Psoas muscle (tissue), 8 donors: ENCODE results near the gene DOCK8. TPM values are rescaled to one million over a fixed set of nuclear protein-coding genes. Genes with fewer than 3 reads are reported as not detected.

Experiments
- ATAC-seq, 4 donors: fragments of 200-7000 bp; cut with Tn5 transposase; one replicate each; pipeline ENCODE4 v1.9.1; 2020; ENCODE audit warnings: moderate library complexity in 3 of 4, mild to moderate bottlenecking in 2 of 4
- DNase-seq, 2 donors: peaks; one replicate each; pipeline ENCODE4 v3.0.0-alpha.2; 2020
- H3K27ac ChIP-seq: fragments of 200-600 bp; one replicate; pipeline ENCODE4 v1.8.0; 2022
- H3K27me3 ChIP-seq, 3 donors: fragments of 200-600 bp in 1 of 3; one replicate each; pipeline versions ENCODE4 v1.6.1 to v1.8.0; 2013 to 2022; ENCODE audit warnings: low read length in 2 of 3, mild to moderate bottlenecking in 2 of 3, moderate library complexity in 1 of 3; ENCODE audit not compliant: insufficient read depth in 3 of 3
- H3K36me3 ChIP-seq, 2 donors: fragments of 200-600 bp in 1 of 2; one replicate each; pipeline versions ENCODE4 v1.6.1 to v1.8.0; 2013 to 2022; ENCODE audit warnings: low read depth in 1 of 2, mild to moderate bottlenecking in 1 of 2, moderate library complexity in 1 of 2; ENCODE audit not compliant: insufficient read depth in 1 of 2
- H3K4me1 ChIP-seq: fragments of 200-600 bp; one replicate; pipeline ENCODE4 v1.8.0; 2022
- H3K4me3 ChIP-seq: fragments of 200-600 bp; one replicate; pipeline ENCODE4 v1.8.0; 2022; ENCODE audit warnings: mild to moderate bottlenecking
- H3K9me3 ChIP-seq: fragments of 200-600 bp; one replicate; pipeline ENCODE4 v1.8.0; 2022
- CTCF ChIP-seq: fragments of 200-600 bp; IDR thresholded peaks from one replicate; pipeline ENCODE4 v1.8.0; 2022; ENCODE audit warnings: antibody characterized with exemption
- WGBS, 3 donors: extraction: QIAGEN DNeasy Blood & Tissue Kit; methylation state at CpG; one replicate each; pipeline versions ENCODE4 v1.1.6 to v1.1.7; 2013; 5-methylcytosine and 5-hydroxymethylcytosine counted together
- intact Hi-C, 2 donors: fragments of 100-400 bp; cut with DNase I; formaldehyde crosslinking; loops; one replicate each; pipeline versions ENCODE4 v1.11.0 to v1.14.2; 2022
- polyA plus RNA-seq, 3 donors: library from polyadenylated mRNA; stranded (reverse); fragments of 200-250 nt; gene quantifications; one replicate each; pipeline ENCODE4 v1.2.3, GENCODE V29; 2013
- total RNA-seq, 4 donors: library from RNA; stranded (reverse); fragmentation: NEBNext Ultra II Directional in 2 of 4; extraction: Animal tissue kit (Norgen Biotek cat#: 25700) in 2 of 4; gene quantifications; one replicate each; pipeline versions ENCODE4 v1.2.1 to v1.2.4, GENCODE V29; 2021 to 2023
- donor health status: healthy with polysubstance abuse.
- donor health status: DM: no; HTN: no; CAD: no; lungs with moderate emphysema.
- donor health status: Bipolar disorder and iron deficiency.
- donor health status: healthy.
- donor health status: DM: yes; HTN: yes; CAD: no.
- donor health status: DM: no; HTN: no; CAD: no.
- donor health status: DM: no; HTN: no; CAD: no.
- donor health status: DM: yes; HTN: yes; CAD: no.

The DOCK8 gene
- total and polyA plus RNA-seq, 7 donors, result 0.32 to 2.8 (median 2.0) TPM

- TF ChIP-seq CTCF, result no peak
- no peaks in the 10 kb centered on the region for H3K27me3 ChIP-seq
- ATAC-seq, result peak in 1 of 4 donors; percentile 34
- no peak overlapping the region for H3K27ac ChIP-seq
- no peak overlapping the region for H3K4me3 ChIP-seq
- 45 to 54% (median 53%) methylated on average over 2 of the region's 2 CpGs for WGBS, 3 donors
- DNase-seq, result no peak
- H3K9me3 ChIP-seq, result no peaks in the 10 kb centered on the region
- peaks cover 37% of the 10 kb centered on the region for H3K4me1 ChIP-seq
- intact Hi-C loops, result loop anchor here in 1 of 2 donors (10.0 kb wide), 1 partner anchor 643 kb away; no protein-coding TSS in a partner anchor
- H3K36me3 ChIP-seq, result no peaks in the 10 kb centered on the region
These were observed 157.5 kb downstream of the DOCK8 start for GRCh38 chr9:372128-372527.

GRCh38 chr9:373759-374206, 159.1 kb downstream of the DOCK8 start:
- no peak overlapping the region for H3K27ac ChIP-seq
- ATAC-seq (no peak), DNase-seq (no peak)
- no peaks in the 10 kb centered on the region for H3K36me3 ChIP-seq
- H3K9me3 ChIP-seq, result no peaks in the 10 kb centered on the region
- H3K4me1 ChIP-seq, result peaks cover 37% of the 10 kb centered on the region
- intact Hi-C loops, result loop anchor here in 1 of 2 donors (10.0 kb wide), 1 partner anchor 641 kb away; no protein-coding TSS in a partner anchor
- H3K4me3 ChIP-seq, result no peak overlapping the region
- no peaks in the 10 kb centered on the region for H3K27me3 ChIP-seq
- 85 to 96% (median 85%) methylated on average over 3 of the region's 3 CpGs for WGBS, 3 donors
- TF ChIP-seq CTCF, result no peak

GRCh38 chr9:374736-375135, 160.1 kb downstream of the DOCK8 start:
- H3K36me3 ChIP-seq, result no peaks in the 10 kb centered on the region
- H3K9me3 ChIP-seq, result no peaks in the 10 kb centered on the region
- TF ChIP-seq CTCF, result no peak
- peaks cover 27% of the 10 kb centered on the region for H3K4me1 ChIP-seq
- H3K4me3 ChIP-seq, result no peak overlapping the region
- intact Hi-C loops, result loop anchor here in 1 of 2 donors (10.0 kb wide), 1 partner anchor 640 kb away; no protein-coding TSS in a partner anchor
- no peak for DNase-seq
- 45 to 58% (median 50%) methylated on average over 2 of the region's 2 CpGs for WGBS, 3 donors
- no peak overlapping the region for H3K27ac ChIP-seq
- no peaks in the 10 kb centered on the region for H3K27me3 ChIP-seq
- no peak for ATAC-seq

GRCh38 chr9:376115-376514, 161.4 kb downstream of the DOCK8 start:
- ATAC-seq, result no peak
- no peak overlapping the region for H3K4me3 ChIP-seq
- peaks cover 14% of the 10 kb centered on the region for H3K4me1 ChIP-seq
- H3K36me3 ChIP-seq, result no peaks in the 10 kb centered on the region
- WGBS, 3 donors, result 93 to 99% (median 96%) methylated on average over 3 of the region's 3 CpGs
- no peaks in the 10 kb centered on the region for H3K9me3 ChIP-seq
- DNase-seq, result no peak
- H3K27me3 ChIP-seq, result no peaks in the 10 kb centered on the region
- intact Hi-C loops, result loop anchor here in 1 of 2 donors (10.0 kb wide), 1 partner anchor 639 kb away; no protein-coding TSS in a partner anchor
- TF ChIP-seq CTCF, result no peak
- no peak overlapping the region for H3K27ac ChIP-seq

- DNase-seq (no peak), ATAC-seq (no peak)
- no peaks in the 10 kb centered on the region for H3K4me1 ChIP-seq
- no peak for TF ChIP-seq CTCF
- 46 to 53% (median 48%) methylated on average over 6 of the region's 6 CpGs for WGBS, 3 donors
- no peaks in the 10 kb centered on the region for H3K36me3 ChIP-seq
- H3K4me3 ChIP-seq, result no peak overlapping the region
- H3K27ac ChIP-seq, result no peak overlapping the region
- H3K9me3 ChIP-seq, result no peaks in the 10 kb centered on the region
- intact Hi-C loops, result loop anchor here in 1 of 2 donors (10.0 kb wide), 1 partner anchor 637 kb away; no protein-coding TSS in a partner anchor
- H3K27me3 ChIP-seq, result no peaks in the 10 kb centered on the region
These were observed 163.6 kb downstream of the DOCK8 start for GRCh38 chr9:378263-378662.
